SK-N-MC (cell line): ENCODE results near the gene CGREF1.

Experiments used
- EZH2 ChIP-seq: fragments of 200-600 bp; sonication (generic); IDR thresholded peaks from one replicate; pipeline ENCODE4 v1.6.1; 2017; ENCODE audit warnings: antibody characterized with exemption
- POLR2AphosphoS5 ChIP-seq: IDR thresholded peaks from 2 replicates; pipeline ENCODE4 v1.6.1; 2012; ENCODE audit warnings: mild to moderate bottlenecking, low read depth, low read length, borderline replicate concordance

- TF ChIP-seq POLR2AphosphoS5 (no peak), EZH2 (no peak)
These were observed 16.0 kb upstream of the CGREF1 start for GRCh38 chr2:27134781-27135477.
